Aorta (tissue), 5 donors: ENCODE measurements around the gene FAM43A. TPM values are rescaled to one million over a fixed set of nuclear protein-coding genes. Genes with fewer than 3 reads are reported as not detected.

Experiments used
- ATAC-seq: fragments of 200-7000 bp; cut with Tn5 transposase; one replicate; pipeline ENCODE4 v1.9.1; 2022; ENCODE audit warnings: moderate library complexity; ENCODE audit not compliant: low FRiP score
- DNase-seq, 2 donors: peaks; one replicate each; pipeline ENCODE4 v3.0.0-alpha.2; 2020
- H3K27ac ChIP-seq, 2 donors: one replicate each; pipeline ENCODE4 v1.5.1; 2013; ENCODE audit warnings: low read length in 2 of 2, mild to moderate bottlenecking in 2 of 2, moderate library complexity in 2 of 2, control low read depth in 1 of 2, inconsistent platforms in 1 of 2, low read depth in 1 of 2
- H3K27me3 ChIP-seq, 2 donors: one replicate each; pipeline ENCODE4 v1.6.1; 2013; ENCODE audit warnings: control low read depth in 1 of 2, low read length in 1 of 2, mild to moderate bottlenecking in 1 of 2, moderate library complexity in 1 of 2; ENCODE audit not compliant: insufficient read depth in 2 of 2, control insufficient read depth in 1 of 2
- H3K36me3 ChIP-seq, 2 donors: one replicate each; pipeline ENCODE4 v1.6.1; 2013; ENCODE audit warnings: control low read depth in 1 of 2, low read length in 1 of 2, mild to moderate bottlenecking in 1 of 2; ENCODE audit not compliant: insufficient read depth in 2 of 2, control insufficient read depth in 1 of 2
- H3K4me1 ChIP-seq, 2 donors: one replicate each; pipeline ENCODE4 v1.6.1; 2013; ENCODE audit warnings: low read length in 2 of 2, control low read depth in 1 of 2, mild to moderate bottlenecking in 1 of 2, moderate library complexity in 1 of 2; ENCODE audit not compliant: insufficient read depth in 2 of 2, control insufficient read depth in 1 of 2
- H3K4me3 ChIP-seq, 2 donors: one replicate each; pipeline ENCODE4 v1.5.1; 2013; ENCODE audit warnings: low read length in 2 of 2, control low read depth in 1 of 2, mild to moderate bottlenecking in 1 of 2
- H3K9me3 ChIP-seq: one replicate; pipeline ENCODE4 v1.6.1; 2013; ENCODE audit warnings: mild to moderate bottlenecking, low read length; ENCODE audit not compliant: control insufficient read depth
- WGBS, 2 donors: extraction: QIAGEN DNeasy Blood & Tissue Kit; methylation state at CpG; one replicate each; pipeline ENCODE4 v1.1.7; 2013; 5-methylcytosine and 5-hydroxymethylcytosine counted together
- intact Hi-C, 2 donors: fragments of 100-400 bp; cut with DNase I; formaldehyde crosslinking; loops; one replicate each; pipeline versions ENCODE4 v1.14.2 to v1.15.0; 2022
- polyA plus RNA-seq, 2 donors: library from polyadenylated mRNA; stranded (reverse); fragments of 200-250 nt; gene quantifications; one replicate each; pipeline ENCODE4 v1.2.3, GENCODE V29; 2013
- total RNA-seq, 2 donors: library from RNA; stranded (reverse); fragmentation: NEBNext Ultra II Directional; extraction: Animal tissue kit (Norgen Biotek cat#: 25700); gene quantifications; one replicate each; pipeline ENCODE4 v1.2.1, GENCODE V29; 2021
- donor health status: healthy with polysubstance abuse.
- donor health status: Bipolar disorder and iron deficiency.
- donor health status: DM: no; HTN: no; CAD: no.
- donor health status: DM: no; HTN: no; CAD: no.
- donor health status: DM: yes; HTN: yes; CAD: no.

The FAM43A gene
- total and polyA plus RNA-seq, 4 donors, result 1.4 to 19.4 (median 5.2) TPM

DNA sequence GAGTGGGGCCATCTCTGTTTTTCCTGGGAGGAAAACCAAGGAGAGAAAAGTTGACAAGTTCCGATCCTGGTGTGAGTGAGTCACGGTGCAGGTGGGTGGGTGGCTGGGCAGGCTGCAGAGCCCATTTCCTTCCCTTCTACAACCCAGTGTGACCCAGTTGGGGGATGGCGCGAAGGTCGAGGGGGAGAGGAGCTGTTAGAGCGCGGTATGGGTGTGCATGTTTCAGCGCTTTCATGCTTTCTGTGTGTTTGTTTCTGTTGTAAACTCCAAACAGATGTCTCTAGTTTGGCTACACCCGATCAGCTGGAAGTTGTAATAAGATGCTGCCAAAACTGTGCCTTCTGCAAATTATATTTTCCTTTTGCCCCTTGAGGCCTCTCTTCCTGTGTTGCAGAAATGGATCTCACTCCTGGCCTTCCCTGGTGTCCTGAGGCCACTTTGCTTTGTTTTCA lies 3.8 kb downstream of the FAM43A start:
- Histone ChIP-seq H3K36me3 (no peaks in the 10 kb centered on the region), H3K27ac (no peak overlapping the region), H3K4me1 (no peaks in the 10 kb centered on the region), H3K9me3 (no peaks in the 10 kb centered on the region), H3K4me3 (no peak overlapping the region), H3K27me3 (peaks cover 0 to 1% of the 10 kb centered on the region in 2 donors)
- DNase-seq (no peak), ATAC-seq (no peak)
- intact Hi-C loops, result loop anchor here (10.0 kb wide), 2 partner anchors 285 to 295 kb away; no protein-coding TSS in a partner anchor
- WGBS, 2 donors, result 83 to 86% methylated on average over 9 of the region's 9 CpGs

DNA sequence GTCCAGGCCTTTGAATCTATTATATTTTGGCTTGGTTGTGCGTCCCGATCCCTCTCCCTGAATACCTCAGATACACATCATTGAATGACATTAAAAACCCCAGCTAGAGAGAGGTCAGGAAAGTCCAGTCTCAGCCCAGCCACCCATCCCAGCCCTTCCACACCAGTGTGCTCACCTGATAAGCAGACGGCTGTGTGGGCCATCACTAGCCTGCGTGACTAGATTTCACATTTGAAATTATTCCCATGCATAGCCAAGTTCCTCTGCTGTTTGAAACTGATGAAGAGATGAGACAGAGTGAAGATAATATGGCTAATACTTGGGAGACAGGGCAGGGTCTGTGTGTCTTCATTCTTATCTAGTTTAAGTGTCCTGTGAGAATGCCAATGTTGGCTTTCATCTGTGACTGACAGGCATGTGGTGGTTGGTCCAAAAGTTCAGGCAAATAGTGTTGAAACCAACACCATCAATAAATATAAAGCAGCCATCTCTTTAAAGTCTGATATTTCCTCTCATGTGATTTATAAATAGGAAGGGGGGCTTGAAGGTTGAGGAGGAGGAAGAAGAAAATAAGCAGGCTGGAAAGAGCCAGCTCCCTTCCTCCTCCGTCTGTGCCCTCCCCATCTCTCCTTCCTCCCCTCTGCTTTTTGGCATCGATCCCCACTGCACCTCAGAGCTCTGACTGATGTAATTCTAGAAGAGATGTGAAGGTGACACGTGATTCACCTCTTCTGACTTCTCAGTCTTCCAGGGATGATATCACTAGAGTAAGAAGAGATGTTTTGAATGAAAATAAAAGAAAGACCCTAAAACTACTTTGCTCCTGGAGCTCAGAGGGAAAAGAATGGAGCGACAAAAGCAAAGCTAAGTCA lies 5.1 kb downstream of the FAM43A start:
- WGBS, 2 donors, result 60 to 66% methylated on average over 8 of the region's 8 CpGs
- peaks cover 0 to under 1% of the 10 kb centered on the region in 2 donors for H3K27me3 ChIP-seq
- intact Hi-C loops, result no loop called here
- no peaks in the 10 kb centered on the region for H3K36me3 ChIP-seq
- H3K4me1 ChIP-seq, result no peaks in the 10 kb centered on the region
- no peak overlapping the region for H3K4me3 ChIP-seq
- no peak overlapping the region for H3K27ac ChIP-seq
- H3K9me3 ChIP-seq, result no peaks in the 10 kb centered on the region
- ATAC-seq (no peak), DNase-seq (no peak)

GRCh38 chr3:194691481-194692283 lies 6.0 kb downstream of the FAM43A start:
- Histone ChIP-seq H3K4me1 (no peaks in the 10 kb centered on the region), H3K36me3 (no peaks in the 10 kb centered on the region), H3K27ac (no peak overlapping the region), H3K9me3 (no peaks in the 10 kb centered on the region), H3K4me3 (no peak overlapping the region), H3K27me3 (no peaks in the 10 kb centered on the region)
- intact Hi-C loops, result no loop called here
- ATAC-seq, result no peak
- WGBS, 2 donors, result 28 to 35% methylated on average over 15 of the region's 15 CpGs
- DNase-seq, result no peak

DNA sequence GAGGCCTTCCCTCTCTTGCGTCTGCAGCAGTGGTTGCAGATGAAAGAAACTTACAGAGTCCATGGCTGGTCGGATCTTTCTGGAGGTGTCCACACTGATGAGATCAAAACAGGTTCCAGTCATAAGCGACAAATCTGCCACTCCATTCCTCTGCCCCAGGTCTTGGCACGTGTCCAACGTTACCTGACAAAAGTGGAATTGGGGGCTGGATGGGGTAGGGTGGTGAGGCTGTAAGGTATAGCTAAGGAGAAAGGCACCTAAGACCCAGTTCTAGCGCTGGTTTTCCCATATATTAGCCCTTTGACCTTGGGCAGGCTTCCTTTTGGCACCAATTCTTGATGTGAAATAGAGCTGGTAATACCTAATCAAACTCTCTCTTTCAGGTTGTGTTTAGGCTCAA lies 11.0 kb downstream of the FAM43A start:
- Histone ChIP-seq H3K4me1 (no peaks in the 10 kb centered on the region), H3K27ac (no peak overlapping the region), H3K36me3 (no peaks in the 10 kb centered on the region), H3K4me3 (no peak overlapping the region), H3K9me3 (no peaks in the 10 kb centered on the region), H3K27me3 (no peaks in the 10 kb centered on the region)
- ATAC-seq (no peak), DNase-seq (no peak)
- WGBS, 2 donors, result 88 to 89% methylated on average over 6 of the region's 6 CpGs
- intact Hi-C loops, result no loop called here

- ATAC-seq (no peak), DNase-seq (no peak)
- intact Hi-C loops, result no loop called here
- 92% methylated on average over 9 of the region's 9 CpGs for WGBS, 2 donors
- no peaks in the 10 kb centered on the region for H3K36me3 ChIP-seq
- no peaks in the 10 kb centered on the region for H3K9me3 ChIP-seq
- H3K27ac ChIP-seq, result no peak overlapping the region
- no peaks in the 10 kb centered on the region for H3K27me3 ChIP-seq
- H3K4me1 ChIP-seq, result no peaks in the 10 kb centered on the region
- H3K4me3 ChIP-seq, result no peak overlapping the region
Measured at GRCh38 chr3:194702545-194702944, 16.9 kb downstream of the FAM43A start.

GRCh38 chr3:194705227-194705626 lies 19.5 kb downstream of the FAM43A start:
- no peak for DNase-seq

DNA sequence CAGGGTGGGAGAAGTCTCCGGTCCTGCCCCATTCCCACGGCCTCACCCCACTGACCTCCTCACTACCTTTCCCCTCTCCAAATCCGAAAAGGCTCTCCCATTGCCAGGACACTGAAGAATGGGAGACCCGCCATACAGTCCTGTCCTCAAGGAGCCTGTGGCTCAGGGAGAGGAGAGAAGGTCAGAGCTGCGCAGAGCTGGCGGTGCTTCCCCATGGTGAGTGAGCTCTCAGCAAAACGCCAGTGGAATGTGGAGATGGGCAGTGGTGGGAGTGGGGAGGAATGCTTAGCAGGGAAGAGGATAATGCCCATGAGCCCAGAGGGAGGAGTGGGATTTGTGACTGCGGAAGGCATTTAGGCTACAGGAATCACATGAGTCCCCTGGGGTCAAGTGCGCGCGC lies 20.1 kb downstream of the FAM43A start:
- Histone ChIP-seq H3K9me3 (peaks cover 3% of the 10 kb centered on the region), H3K4me3 (no peak overlapping the region), H3K36me3 (no peaks in the 10 kb centered on the region), H3K27me3 (no peaks in the 10 kb centered on the region), H3K4me1 (no peaks in the 10 kb centered on the region), H3K27ac (no peak overlapping the region)
- WGBS, 2 donors, result 76 to 89% methylated on average over 11 of the region's 11 CpGs
- intact Hi-C loops, result no loop called here
- DNase-seq, result no peak
- no peak for ATAC-seq

More at GRCh38 chr3:194705227-194705626, 19.5 kb downstream of the FAM43A start:
- WGBS, 2 donors, result 85 to 91% methylated on average over 8 of the region's 8 CpGs
- no peak overlapping the region for H3K4me3 ChIP-seq
- H3K27ac ChIP-seq, result no peak overlapping the region
- no peaks in the 10 kb centered on the region for H3K36me3 ChIP-seq
- ATAC-seq, result no peak
- intact Hi-C loops, result no loop called here
- peaks cover 3% of the 10 kb centered on the region for H3K9me3 ChIP-seq
- H3K4me1 ChIP-seq, result no peaks in the 10 kb centered on the region
- no peaks in the 10 kb centered on the region for H3K27me3 ChIP-seq

GRCh38 chr3:194707147-194707540 lies 21.5 kb downstream of the FAM43A start:
- intact Hi-C loops, result no loop called here
- H3K36me3 ChIP-seq, result no peaks in the 10 kb centered on the region

More at GRCh38 chr3:194707147-194707540, 21.5 kb downstream of the FAM43A start:
- Histone ChIP-seq H3K4me1 (no peaks in the 10 kb centered on the region), H3K27ac (no peak overlapping the region), H3K9me3 (peaks cover 3% of the 10 kb centered on the region), H3K27me3 (no peaks in the 10 kb centered on the region), H3K4me3 (no peak overlapping the region)
- DNase-seq, result no peak
- 93 to 97% methylated on average over 7 of the region's 7 CpGs for WGBS, 2 donors
- ATAC-seq, result no peak
